Endothelial cell of umbilical vein (primary cell): ENCODE measurements around the gene CENPP.

Source experiments
- CTCF ChIP-seq, 2 donors: IDR thresholded peaks; 1 replicate in 1 of 2; 2 replicates in 1 of 2; pipeline ENCODE4 v1.5.1; 2011; ENCODE audit warnings: low read length in 2 of 2, mild to moderate bottlenecking in 2 of 2, moderate library complexity in 2 of 2, control low read depth in 1 of 2, inconsistent platforms in 1 of 2, low read depth in 1 of 2; ENCODE audit not compliant: insufficient read depth in 1 of 2; ENCODE audit errors: extremely low read depth in 1 of 2
- EZH2 ChIP-seq: IDR thresholded peaks from 2 replicates; pipeline ENCODE4 v1.6.1; 2012; ENCODE audit warnings: borderline replicate concordance, low read depth, mild to moderate bottlenecking, moderate library complexity, low read length, inconsistent platforms; ENCODE audit not compliant: severe bottlenecking
- GATA2 ChIP-seq: IDR thresholded peaks from 2 replicates; pipeline ENCODE4 v1.7.0; 2011; ENCODE audit warnings: low read depth, mild to moderate bottlenecking, moderate library complexity, mixed read lengths, low read length; ENCODE audit not compliant: insufficient read length, insufficient read depth
- POLR2A ChIP-seq: IDR thresholded peaks from 2 replicates; pipeline ENCODE4 v1.6.1; 2012; ENCODE audit warnings: low read depth, mild to moderate bottlenecking, control low read depth, low read length

GRCh38 chr9:92440751-92441046, 114.9 kb downstream of the CENPP start:
- no peak for TF ChIP-seq CTCF (IDR thresholded peaks at IDR 0.05; ENCODE audit: extremely low read depth in 1 of 2, insufficient read depth in 1 of 2, low read depth in 1 of 2, low read length in 2 of 2)
- no peak for TF ChIP-seq GATA2
- TF ChIP-seq POLR2A: no peak
- TF ChIP-seq EZH2: no peak
